Choroid plexus epithelial cell (primary cell): ENCODE measurements around the gene TRAP1.
"Not testable (repeated sequence)": the region's sequence is repeated elsewhere in the genome, so short reads cannot be mapped to it uniquely, and the experiment has no call there.

Experiments
- DNase-seq: peaks from one replicate; pipeline ENCODE4 v3.0.0-alpha.2; 2010; ENCODE audit warnings: low read depth
- H3K4me3 ChIP-seq: 2 replicates; pipeline ENCODE4 v1.5.1; 2011; ENCODE audit warnings: low read depth, mild to moderate bottlenecking, control low read depth, low read length, moderate library complexity
- TF ChIP-seq, protein P1 (sequence below): conservative IDR thresholded peaks from 2 replicates; pipeline ENCODE4 v1.5.1; 2011; ENCODE audit warnings: low read depth, mild to moderate bottlenecking, control low read depth, inconsistent platforms, low read length, moderate library complexity

The TRAP1 gene

GRCh38 chr16:3659251-3659650 is 58.1 kb downstream of the TRAP1 start:
- TF ChIP-seq, protein P1, sequence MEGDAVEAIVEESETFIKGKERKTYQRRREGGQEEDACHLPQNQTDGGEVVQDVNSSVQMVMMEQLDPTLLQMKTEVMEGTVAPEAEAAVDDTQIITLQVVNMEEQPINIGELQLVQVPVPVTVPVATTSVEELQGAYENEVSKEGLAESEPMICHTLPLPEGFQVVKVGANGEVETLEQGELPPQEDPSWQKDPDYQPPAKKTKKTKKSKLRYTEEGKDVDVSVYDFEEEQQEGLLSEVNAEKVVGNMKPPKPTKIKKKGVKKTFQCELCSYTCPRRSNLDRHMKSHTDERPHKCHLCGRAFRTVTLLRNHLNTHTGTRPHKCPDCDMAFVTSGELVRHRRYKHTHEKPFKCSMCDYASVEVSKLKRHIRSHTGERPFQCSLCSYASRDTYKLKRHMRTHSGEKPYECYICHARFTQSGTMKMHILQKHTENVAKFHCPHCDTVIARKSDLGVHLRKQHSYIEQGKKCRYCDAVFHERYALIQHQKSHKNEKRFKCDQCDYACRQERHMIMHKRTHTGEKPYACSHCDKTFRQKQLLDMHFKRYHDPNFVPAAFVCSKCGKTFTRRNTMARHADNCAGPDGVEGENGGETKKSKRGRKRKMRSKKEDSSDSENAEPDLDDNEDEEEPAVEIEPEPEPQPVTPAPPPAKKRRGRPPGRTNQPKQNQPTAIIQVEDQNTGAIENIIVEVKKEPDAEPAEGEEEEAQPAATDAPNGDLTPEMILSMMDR, result no peak
- no peak overlapping the region for H3K4me3 ChIP-seq
- peak; percentile 37 for DNase-seq

DNA sequence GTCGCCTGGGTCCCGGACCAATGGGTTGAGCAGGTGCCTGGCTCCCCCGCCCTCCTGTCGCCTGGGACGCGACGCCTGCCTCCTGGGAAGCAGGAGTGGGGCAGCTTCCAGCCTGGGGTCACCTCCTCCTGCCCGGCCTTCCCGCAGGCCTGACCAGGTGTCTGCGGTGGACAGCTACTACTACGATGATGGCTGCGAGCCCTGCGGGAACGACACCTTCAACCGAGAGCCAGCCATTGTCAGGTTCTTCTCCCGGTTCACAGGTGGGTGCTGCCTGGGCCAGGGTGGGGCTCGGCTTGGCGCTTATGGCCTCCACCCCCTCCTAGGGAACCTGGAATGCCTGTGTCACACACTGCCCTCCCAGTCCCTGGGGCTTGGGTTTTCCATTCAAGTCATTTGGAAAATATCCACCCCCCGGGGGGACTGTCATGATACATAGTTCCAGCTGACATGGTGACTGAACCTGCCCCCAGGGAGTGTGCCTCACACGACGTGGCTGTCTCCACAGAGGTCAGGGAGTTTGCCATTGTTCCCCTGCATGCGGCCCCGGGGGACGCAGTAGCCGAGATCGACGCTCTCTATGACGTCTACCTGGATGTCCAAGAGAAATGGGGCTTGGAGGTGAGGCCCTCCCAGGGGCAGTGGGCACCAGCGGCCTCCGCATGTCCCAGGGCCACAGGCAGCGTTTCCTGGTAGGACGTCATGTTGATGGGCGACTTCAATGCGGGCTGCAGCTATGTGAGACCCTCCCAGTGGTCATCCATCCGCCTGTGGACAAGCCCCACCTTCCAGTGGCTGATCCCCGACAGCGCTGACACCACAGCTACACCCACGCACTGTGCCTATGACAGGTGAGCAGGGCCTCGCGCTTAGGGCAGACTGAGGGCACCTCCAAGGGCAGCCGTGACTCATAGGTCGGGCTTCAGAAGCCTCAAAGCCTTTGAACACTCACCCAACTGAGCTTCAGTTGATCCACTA is 60.5 kb downstream of the TRAP1 start:
- DNase-seq, result no peak
- TF ChIP-seq, protein P1, result no peak
- no peak overlapping the region for H3K4me3 ChIP-seq

DNA sequence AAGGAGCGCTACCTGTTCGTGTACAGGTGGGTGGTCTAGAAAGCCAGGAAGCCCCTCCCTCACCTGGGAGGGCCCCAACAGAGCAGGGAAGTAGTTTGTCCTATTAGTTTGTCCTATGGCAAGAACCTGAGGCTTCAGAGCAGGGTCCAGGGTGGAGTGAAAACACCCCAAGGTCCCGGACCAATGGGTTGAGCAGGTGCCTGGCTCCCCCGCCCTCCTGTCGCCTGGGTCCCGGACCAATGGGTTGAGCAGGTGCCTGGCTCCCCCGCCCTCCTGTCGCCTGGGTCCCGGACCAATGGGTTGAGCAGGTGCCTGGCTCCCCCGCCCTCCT is 61.2 kb downstream of the TRAP1 start:
- not testable (repeated sequence) for DNase-seq, H3K4me3 ChIP-seq

DNA sequence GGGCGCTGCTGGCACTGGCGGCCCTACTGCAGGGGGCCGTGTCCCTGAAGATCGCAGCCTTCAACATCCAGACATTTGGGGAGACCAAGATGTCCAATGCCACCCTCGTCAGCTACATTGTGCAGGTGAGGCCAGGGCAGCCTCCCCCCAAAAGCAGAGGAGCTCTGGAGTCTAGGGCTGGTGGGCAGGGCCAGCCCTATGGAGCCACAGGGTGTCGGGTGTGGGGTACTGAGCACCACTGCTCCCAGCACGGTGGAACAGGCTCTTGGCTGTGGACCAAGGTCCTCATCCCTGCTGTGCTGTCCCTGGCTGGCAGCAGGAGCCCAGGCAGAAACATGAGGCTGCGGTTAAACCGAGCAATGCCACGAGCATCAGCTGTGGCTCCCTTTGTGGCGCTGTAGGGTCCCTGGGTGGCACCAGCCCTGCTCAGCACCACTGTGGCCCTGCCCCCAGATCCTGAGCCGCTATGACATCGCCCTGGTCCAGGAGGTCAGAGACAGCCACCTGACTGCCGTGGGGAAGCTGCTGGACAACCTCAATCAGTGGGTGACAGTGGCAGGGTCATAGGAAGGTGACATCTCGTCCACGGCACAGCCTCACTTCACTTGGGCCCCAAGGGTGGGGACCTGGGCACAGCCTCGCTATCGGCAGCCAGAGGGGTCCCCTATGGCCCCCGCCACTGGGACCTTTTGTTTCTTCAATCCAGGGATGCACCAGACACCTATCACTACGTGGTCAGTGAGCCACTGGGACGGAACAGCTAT is 61.7 kb downstream of the TRAP1 start:
- DNase-seq, result no peak
- TF ChIP-seq, protein P1, result no peak
- H3K4me3 ChIP-seq, result no peak overlapping the region

GRCh38 chr16:3655030-3655395 is 62.3 kb downstream of the TRAP1 start:
- DNase-seq, result no peak
- TF ChIP-seq, protein P1, result no peak
- H3K4me3 ChIP-seq, result no peak overlapping the region

DNA sequence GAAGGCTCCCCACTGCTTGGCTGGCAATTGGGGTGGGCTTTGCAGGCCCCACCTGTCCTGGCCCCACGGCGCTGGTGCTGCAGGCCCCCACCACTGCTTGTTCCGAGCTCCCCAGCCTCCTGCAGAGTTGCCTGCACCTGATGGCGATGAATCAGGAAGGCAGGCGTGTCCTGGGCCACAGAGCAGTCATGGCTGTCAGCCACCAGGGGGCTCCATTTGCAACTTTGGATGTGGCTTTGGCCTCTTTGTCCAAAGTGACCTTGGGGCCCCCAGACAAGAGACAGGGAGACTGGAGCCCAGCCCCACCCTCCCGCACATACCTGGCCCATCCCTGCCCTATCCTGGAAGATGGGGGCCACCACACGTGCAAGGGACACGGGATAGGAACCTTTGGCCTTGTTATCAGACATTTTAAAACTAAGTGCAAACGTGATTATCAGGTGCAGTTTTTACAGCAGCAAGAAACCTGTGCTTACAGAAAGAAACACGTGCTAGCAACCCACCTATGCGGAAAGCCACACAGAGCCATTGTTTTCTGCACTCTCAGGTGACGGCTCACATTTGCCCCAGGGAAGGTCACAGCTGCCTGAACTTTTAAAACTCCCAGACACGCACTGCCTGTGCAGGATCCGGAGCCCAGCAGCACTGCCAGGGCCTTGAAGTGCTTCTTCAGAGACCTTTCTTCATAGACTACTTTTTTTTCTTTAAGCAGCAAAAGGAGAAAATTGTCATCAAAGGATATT is 62.9 kb downstream of the TRAP1 start, which contains the start of gene DNASE1:
Gene DNASE1 (plus strand): TSS at position 443 of the 743 bp plus-strand sequence. CDS start 683 bp downstream, outside the sequence.
- DNase-seq, result peak; percentile 74
- no peak within 1 kb of the TSS for H3K4me3 ChIP-seq

More for the DNA sequence above, 62.9 kb downstream of the TRAP1 start, which contains the start of gene DNASE1:
- TF ChIP-seq, protein P1, result peak; percentile 77
